Immature natural killer cell (primary cell): Measurements from ENCODE around the gene FAM219B. TPM values are rescaled to one million over a fixed set of nuclear protein-coding genes. Genes with fewer than 3 reads are reported as not detected.
"Not testable (repeated sequence)": the region's sequence is repeated elsewhere in the genome, so short reads cannot be mapped to it uniquely, and the experiment has no call there.

Experiments used
- DNase-seq, 3 donors: peaks; one replicate each; pipeline ENCODE4 v3.0.0; 2022; ENCODE audit warnings: mixed read lengths in 1 of 3
- H3K27ac Mint-ChIP-seq, 6 donors: one replicate each; pipeline ENCODE4 v1.8.0; 2020; ENCODE audit warnings: mixed read lengths in 6 of 6, mild to moderate bottlenecking in 5 of 6, inconsistent platforms in 4 of 6, moderate library complexity in 3 of 6
- H3K27me3 Mint-ChIP-seq, 3 donors: one replicate each; pipeline ENCODE4 v1.8.0; 2020 to 2021; ENCODE audit warnings: low read depth in 3 of 3, mild to moderate bottlenecking in 3 of 3, mixed read lengths in 3 of 3, moderate library complexity in 3 of 3, inconsistent platforms in 1 of 3
- H3K36me3 Mint-ChIP-seq, 3 donors: one replicate each; pipeline ENCODE4 v1.8.0; 2020; ENCODE audit warnings: mixed read lengths in 3 of 3, inconsistent platforms in 2 of 3, mild to moderate bottlenecking in 2 of 3
- H3K4me1 Mint-ChIP-seq, 2 donors: one replicate each; pipeline ENCODE4 v1.8.0; 2020; ENCODE audit warnings: inconsistent platforms in 2 of 2, mild to moderate bottlenecking in 2 of 2, mixed read lengths in 2 of 2, moderate library complexity in 1 of 2
- H3K4me3 Mint-ChIP-seq, 5 donors: one replicate each; pipeline ENCODE4 v1.8.0; 2020; ENCODE audit warnings: mild to moderate bottlenecking in 5 of 5, mixed read lengths in 5 of 5, inconsistent platforms in 3 of 5, moderate library complexity in 3 of 5
- H3K9me3 Mint-ChIP-seq, 6 donors: one replicate each; pipeline ENCODE4 v1.8.0; 2020; ENCODE audit warnings: mild to moderate bottlenecking in 6 of 6, mixed read lengths in 6 of 6, inconsistent platforms in 4 of 6, moderate library complexity in 3 of 6
- polyA plus RNA-seq, 3 donors: library from polyadenylated mRNA; unstranded; fragments of 300-500 nt; fragmentation: Illumina TruSeq; gene quantifications; one replicate each; pipeline ENCODE4 v1.2.3, GENCODE V29; 2021

Gene FAM219B
- polyA plus RNA-seq, 3 donors from 2014 or later: 9.5 to 29.6 (median 24.8) TPM

- Mint-ChIP-seq H3K36me3 (peaks cover 0 to 5% (median 5%) of the 10 kb centered on the region in 3 donors), H3K4me1 (peaks cover 18 to 22% of the 10 kb centered on the region in 2 donors), H3K4me3 (no peak overlapping the region), H3K9me3 (no peaks in the 10 kb centered on the region), H3K27ac (no peak overlapping the region), H3K27me3 (peaks cover 2 to 7% (median 2%) of the 10 kb centered on the region in 3 donors)
- DNase-seq: no peak
These were observed 10.8 kb downstream of the FAM219B start for GRCh38 chr15:74895830-74896229.

DNA sequence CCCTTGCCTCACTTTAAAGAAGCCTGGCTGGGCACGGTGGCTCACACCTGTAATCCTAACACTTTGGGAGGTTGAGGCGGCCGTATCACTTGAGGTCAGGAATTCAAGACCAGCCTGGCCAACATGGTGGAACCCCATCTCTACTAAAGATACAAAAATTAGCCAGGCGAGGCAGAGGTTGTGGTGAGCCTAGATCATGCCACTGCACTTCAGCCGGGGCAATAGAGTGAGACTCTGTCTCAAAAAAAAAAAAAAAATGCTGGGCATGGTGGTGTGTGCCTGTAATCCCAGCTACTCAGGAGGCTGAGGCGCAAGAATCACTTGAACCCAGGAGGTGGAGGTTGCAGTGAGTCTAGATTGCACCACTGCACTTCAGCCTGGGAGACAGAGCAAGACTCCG is 12.3 kb downstream of the FAM219B start:
- H3K9me3 Mint-ChIP-seq, DNase-seq, H3K4me3 Mint-ChIP-seq, H3K36me3 Mint-ChIP-seq, H3K27ac Mint-ChIP-seq, H3K27me3 Mint-ChIP-seq: not testable (repeated sequence)
- H3K4me1 Mint-ChIP-seq: peaks cover 32 to 36% of the 10 kb centered on the region in 2 donors

DNA sequence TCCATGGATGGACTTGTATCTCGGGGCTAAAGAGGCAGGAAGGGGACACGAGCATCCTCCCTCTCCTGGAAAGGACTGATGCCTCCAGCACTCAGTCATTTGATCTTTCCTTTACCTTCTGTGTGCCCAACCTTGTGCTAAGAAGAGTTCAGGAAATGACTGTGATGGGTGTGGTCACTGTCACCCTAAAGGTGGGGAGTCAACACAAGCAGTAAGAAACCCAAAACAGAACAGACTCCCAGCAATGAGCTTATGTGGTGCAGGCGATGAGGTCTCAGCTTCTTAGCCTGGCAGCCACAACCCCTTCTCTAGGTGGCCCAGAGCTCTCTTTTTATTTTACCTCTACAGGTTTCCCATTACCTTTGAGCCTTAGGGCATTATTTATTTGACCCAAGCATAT is 13.0 kb downstream of the FAM219B start:
- H3K27me3 Mint-ChIP-seq: peaks cover 2 to 7% (median 2%) of the 10 kb centered on the region in 3 donors
- peak overlapping the region; percentile 75 to 95 (median 88) for H3K27ac Mint-ChIP-seq
- peaks cover 37 to 42% of the 10 kb centered on the region in 2 donors for H3K4me1 Mint-ChIP-seq
- H3K4me3 Mint-ChIP-seq: peak overlapping the region; percentile 41 to 68 (median 57)
- no peaks in the 10 kb centered on the region for H3K9me3 Mint-ChIP-seq
- no peaks in the 10 kb centered on the region for H3K36me3 Mint-ChIP-seq
- peak in 2 of 3 donors; percentile 18 to 31 for DNase-seq

DNA sequence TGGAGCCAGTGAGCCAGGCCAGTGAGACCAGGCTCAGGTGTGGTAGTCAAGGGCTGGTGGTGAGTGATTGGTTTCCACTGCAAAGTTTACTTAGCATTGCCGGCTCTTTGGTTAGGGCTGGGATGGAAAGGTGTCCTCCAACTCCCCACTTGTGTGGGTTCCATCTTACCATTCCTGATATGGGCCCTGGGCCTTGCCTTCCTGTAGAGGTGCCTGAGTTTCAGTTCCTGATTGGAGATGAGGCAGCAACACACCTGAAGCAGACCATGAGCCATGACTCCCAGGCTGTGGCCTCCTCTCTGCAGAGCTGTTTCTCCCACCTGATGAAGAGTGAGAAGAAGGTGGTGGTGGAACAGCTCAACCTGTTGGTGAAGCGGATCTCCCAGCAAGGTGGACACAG is 13.7 kb downstream of the FAM219B start:
- Mint-ChIP-seq H3K27me3 (peaks cover 2 to 7% (median 2%) of the 10 kb centered on the region in 3 donors), H3K36me3 (no peaks in the 10 kb centered on the region), H3K9me3 (no peaks in the 10 kb centered on the region), H3K4me1 (peaks cover 37 to 42% of the 10 kb centered on the region in 2 donors), H3K27ac (peak overlapping the region in 5 of 6 donors; percentile 75 to 92 (median 87)), H3K4me3 (peak overlapping the region in 2 of 5 donors; percentile 30 to 68)
- DNase-seq: no peak

DNA sequence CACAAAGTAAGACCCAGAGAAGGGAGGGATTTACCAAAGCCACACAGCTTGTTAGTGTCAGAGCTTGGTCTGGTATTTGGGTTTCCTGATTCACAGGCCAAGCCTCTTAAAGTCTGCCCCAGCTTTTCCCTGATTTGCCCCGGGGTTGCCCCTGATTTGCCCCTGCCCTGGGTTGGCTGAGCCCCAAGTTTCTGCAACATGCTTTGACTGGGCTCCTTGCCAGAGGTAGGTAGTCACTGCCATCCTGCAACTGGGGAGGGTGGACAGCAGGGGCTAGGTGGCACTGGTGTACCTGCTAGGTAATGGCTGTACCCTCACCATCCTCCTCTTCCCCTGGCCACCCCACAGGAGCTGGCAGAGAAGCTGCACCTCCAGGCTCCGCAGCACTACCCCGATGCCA is 14.3 kb downstream of the FAM219B start:
- H3K36me3 Mint-ChIP-seq: no peaks in the 10 kb centered on the region
- peak overlapping the region in 3 of 6 donors; percentile 16 to 92 (median 60) for H3K27ac Mint-ChIP-seq
- DNase-seq: no peak
- H3K4me3 Mint-ChIP-seq: peak overlapping the region in 2 of 5 donors; percentile 29 to 47
- no peaks in the 10 kb centered on the region for H3K9me3 Mint-ChIP-seq
- H3K4me1 Mint-ChIP-seq: peaks cover 37 to 42% of the 10 kb centered on the region in 2 donors
- H3K27me3 Mint-ChIP-seq: peaks cover 2 to 7% (median 2%) of the 10 kb centered on the region in 3 donors

- no peaks in the 10 kb centered on the region for H3K9me3 Mint-ChIP-seq
- DNase-seq: no peak
- peaks cover 37 to 42% of the 10 kb centered on the region in 2 donors for H3K4me1 Mint-ChIP-seq
- peaks cover 2 to 7% (median 2%) of the 10 kb centered on the region in 3 donors for H3K27me3 Mint-ChIP-seq
- peak overlapping the region in 4 of 5 donors; percentile 24 to 92 (median 38) for H3K4me3 Mint-ChIP-seq
- no peaks in the 10 kb centered on the region for H3K36me3 Mint-ChIP-seq
- peak overlapping the region in 2 of 6 donors; percentile 9 to 49 for H3K27ac Mint-ChIP-seq
These were observed 15.2 kb downstream of the FAM219B start for GRCh38 chr15:74891469-74891868.

GRCh38 chr15:74890665-74890960 is 16.0 kb downstream of the FAM219B start:
- Mint-ChIP-seq H3K36me3 (no peaks in the 10 kb centered on the region), H3K4me1 (peaks cover 37 to 42% of the 10 kb centered on the region in 2 donors), H3K27ac (peak overlapping the region; percentile 53 to 95 (median 78)), H3K4me3 (peak overlapping the region; percentile 92 to 93 (median 93)), H3K9me3 (no peaks in the 10 kb centered on the region), H3K27me3 (peaks cover 2 to 7% (median 2%) of the 10 kb centered on the region in 3 donors)
- no peak for DNase-seq

- DNase-seq: peak; percentile 75 to 78 (median 76)
- Mint-ChIP-seq H3K4me3 (peak within 1 kb of the TSS; percentile 92 to 93 (median 93)), H3K4me1 (peaks cover 37 to 42% of the 10 kb centered on the region in 2 donors), H3K27ac (peak within 1 kb of the TSS; percentile 72 to 95 (median 94)), H3K36me3 (no peaks in the 10 kb centered on the region), H3K9me3 (no peaks in the 10 kb centered on the region), H3K27me3 (peaks cover 2 to 7% (median 2%) of the 10 kb centered on the region in 3 donors)
These were observed 16.6 kb downstream of the FAM219B start, which contains the start of gene MPI for GRCh38 chr15:74889883-74890664. Gene MPI (plus strand): TSS chr15:74890042. CDS start chr15:74890074, 32 bp downstream.

- H3K9me3 Mint-ChIP-seq: no peaks in the 10 kb centered on the region
- H3K27me3 Mint-ChIP-seq: peaks cover 2 to 6% (median 2%) of the 10 kb centered on the region in 3 donors
- H3K27ac Mint-ChIP-seq: peak overlapping the region; percentile 72 to 95 (median 94)
- no peaks in the 10 kb centered on the region for H3K36me3 Mint-ChIP-seq
- peaks cover 37 to 42% of the 10 kb centered on the region in 2 donors for H3K4me1 Mint-ChIP-seq
- H3K4me3 Mint-ChIP-seq: peak overlapping the region; percentile 92 to 93 (median 93)
- DNase-seq: peak in 1 of 3 donors; percentile 10
These were observed 17.2 kb downstream of the FAM219B start for GRCh38 chr15:74889390-74889882.

DNA sequence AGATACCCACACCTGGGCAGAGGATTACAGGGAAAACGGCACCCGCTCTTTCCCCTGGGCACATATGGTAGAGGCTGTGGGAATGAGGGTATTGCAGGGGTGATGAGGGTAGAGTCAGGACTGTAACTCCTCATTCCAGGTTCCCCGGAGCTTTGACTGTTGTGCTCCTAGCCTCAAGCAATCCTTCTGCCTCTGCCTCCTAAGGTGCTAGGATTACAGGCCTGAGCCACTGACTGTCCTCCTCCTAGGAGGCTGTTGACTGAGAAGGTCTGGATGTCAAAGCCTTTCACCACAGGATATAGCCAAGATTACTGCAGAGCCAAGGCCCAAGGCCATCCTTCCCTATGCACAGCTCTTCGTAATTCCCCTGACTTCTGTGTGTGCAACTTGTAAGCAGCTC is 17.9 kb downstream of the FAM219B start:
- Mint-ChIP-seq H3K4me1 (peaks cover 33 to 38% of the 10 kb centered on the region in 2 donors), H3K9me3 (no peaks in the 10 kb centered on the region), H3K27me3 (peaks cover under 1 to 3% (median under 1%) of the 10 kb centered on the region in 3 donors), H3K36me3 (no peaks in the 10 kb centered on the region), H3K27ac (peak overlapping the region in 1 of 6 donors; percentile 94), H3K4me3 (no peak overlapping the region)
- no peak for DNase-seq

- H3K27me3 Mint-ChIP-seq, H3K4me3 Mint-ChIP-seq, H3K27ac Mint-ChIP-seq, DNase-seq, H3K36me3 Mint-ChIP-seq, H3K9me3 Mint-ChIP-seq: not testable (repeated sequence)
- H3K4me1 Mint-ChIP-seq: peaks cover 23 to 27% of the 10 kb centered on the region in 2 donors
These were observed 19.0 kb downstream of the FAM219B start for GRCh38 chr15:74887537-74888193.

GRCh38 chr15:74885461-74885860 is 21.2 kb downstream of the FAM219B start:
- H3K27me3 Mint-ChIP-seq: peaks cover 0 to 4% (median 0%) of the 10 kb centered on the region in 3 donors
- no peaks in the 10 kb centered on the region for H3K9me3 Mint-ChIP-seq
- peaks cover 16% of the 10 kb centered on the region in 2 donors for H3K4me1 Mint-ChIP-seq
- H3K4me3 Mint-ChIP-seq: no peak overlapping the region
- no peak for DNase-seq
- no peak overlapping the region for H3K27ac Mint-ChIP-seq
- no peaks in the 10 kb centered on the region for H3K36me3 Mint-ChIP-seq

- H3K4me1 Mint-ChIP-seq: peaks cover 7 to 8% of the 10 kb centered on the region in 2 donors
- no peaks in the 10 kb centered on the region for H3K9me3 Mint-ChIP-seq
- H3K27ac Mint-ChIP-seq: no peak overlapping the region
- DNase-seq: no peak
- no peak overlapping the region for H3K4me3 Mint-ChIP-seq
- H3K36me3 Mint-ChIP-seq: no peaks in the 10 kb centered on the region
- peaks cover 0 to 4% (median 0%) of the 10 kb centered on the region in 3 donors for H3K27me3 Mint-ChIP-seq
These were observed 22.0 kb downstream of the FAM219B start for GRCh38 chr15:74884428-74885223.
